ENCODE measurements around the gene DNAJB9. TPM values are rescaled to one million over a fixed set of nuclear protein-coding genes. Genes with fewer than 3 reads are reported as not detected.
A peak's percentile ranks its signal among the peaks of the same experiment; 100 is the strongest.
"Not testable (repeated sequence)": the region's sequence is repeated elsewhere in the genome, so short reads cannot be mapped to it uniquely, and the experiment has no call there.

The DNAJB9 gene
- total and polyA plus RNA-seq, 9 of the 15 experiments (the other 6 are each of a cell fraction or from before 2014, with no cell fraction given) = 4.3 to 34.2 (median 9.6) TPM

DNA sequence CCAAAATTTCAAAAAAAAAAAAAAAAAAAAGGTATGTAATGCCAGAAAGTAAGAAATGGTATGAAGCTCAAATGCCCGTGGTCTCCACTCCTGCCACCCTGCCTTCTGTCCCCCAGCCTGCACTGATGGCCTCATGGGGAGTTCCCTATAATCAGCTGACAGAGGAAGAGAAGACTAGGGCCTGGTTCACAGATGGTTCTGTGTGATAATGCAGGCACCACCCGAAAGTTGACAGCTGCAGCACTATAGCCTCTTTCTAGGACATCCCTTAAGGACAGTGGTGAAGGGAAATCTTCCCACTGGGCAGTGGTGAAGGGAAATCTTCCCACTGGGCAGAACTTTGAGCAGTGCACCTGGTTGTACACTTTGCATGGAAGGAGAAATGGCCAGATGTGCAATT is 31.4 kb upstream of the DNAJB9 start (continued):
- TF ChIP-seq CBFA2T3 (IDR thresholded peaks at IDR 0.05) = peak; percentile 96

- H3K9me1 ChIP-seq (ENCODE audit: control insufficient read depth, insufficient read depth, low read length); H3K79me2 ChIP-seq (ENCODE audit: control insufficient read depth, insufficient read depth, low read length); BruUV-seq (replicated peaks); H3K9me3 ChIP-seq (replicated peaks; ENCODE audit: control insufficient read depth, insufficient read depth, low read depth, low read length); FAIRE-seq; in situ Hi-C loops (cut with MboI); H4K20me1 ChIP-seq (replicated peaks; ENCODE audit: control insufficient read depth, insufficient read depth, low read length); intact Hi-C loops (cut with micrococcal nuclease); H3K27me3 ChIP-seq (ENCODE audit: control insufficient read depth in 2 of 2, insufficient read depth in 2 of 2, low read length in 2 of 2); CTCF ChIA-PET (ENCODE audit: low intra/inter-chr PET ratio); H3K36me3 ChIP-seq (ENCODE audit: control insufficient read depth, insufficient read depth, low read length); ATAC-seq; H3K9ac ChIP-seq (ENCODE audit: insufficient read depth in 1 of 2, low read depth in 2 of 2, low read length in 2 of 2); H3K4me3 ChIP-seq; DNase-seq (ENCODE audit: extremely low read depth in 1 of 4, low spot score in 3 of 4); TF ChIP-seq ETV6 (CRISPR knock-in tag; IDR thresholded peaks at IDR 0.05; ENCODE audit: borderline replicate concordance); TEAD4 (IDR thresholded peaks at IDR 0.05; ENCODE audit: low read length): not testable (repeated sequence)
- peak overlapping the region; percentile 60 for H3K4me2 ChIP-seq (ENCODE audit: insufficient read depth, low read length)
- peak overlapping the region; percentile 8; the same call in 1 of the 3 replicates for H3K27ac ChIP-seq (ENCODE audit: extremely low read depth, low read depth, low read length)
- H2AFZ ChIP-seq (ENCODE audit: low read depth, low read length) = peak overlapping the region; percentile 42; the same call in 1 of the 2 replicates
- POLR2A ChIA-PET = interaction anchor here (0.6 to 2.1 kb wide), 3 partner anchors 12 to 53 kb away, joined by 3 to 9 read pairs (median 3); partner anchors contain the start of gene PNPLA8
- H3K4me1 ChIP-seq (replicated peaks in 1 of 2; ENCODE audit: control insufficient read depth in 2 of 2, insufficient read depth in 2 of 2, low read length in 2 of 2) = peaks cover 9 to 36% of the 10 kb centered on the region in 2 experiments
- 38% methylated on average over 4 of the region's 4 CpGs for WGBS (ENCODE audit: insufficient coverage, low coverage, missing lambda C conversion rate)
- TF ChIP-seq MTA3 (IDR thresholded peaks at IDR 0.05; ENCODE audit: borderline replicate concordance) (0 out of 2 replicates have a peak, but pooled peaks have one; percentile 4), ETV6 (IDR thresholded peaks at IDR 0.05; ENCODE audit: borderline replicate concordance in 1 of 2, low read depth in 2 of 2, low read length in 1 of 2) (0 out of 4 replicates have a peak, but pooled peaks of 1 of the 2 experiments have one; percentile 0), EHMT2 (IDR thresholded peaks at IDR 0.05) (peak; percentile 4; the same call in 1 of the 2 replicates), BACH1 (tag; IDR thresholded peaks at IDR 0.05) (0 out of 2 replicates have a peak, but pooled peaks have one; percentile 16), TEAD4 (CRISPR knock-in tag; IDR thresholded peaks at IDR 0.05; ENCODE audit: borderline replicate concordance) (0 out of 2 replicates have a peak, but pooled peaks have one; percentile 21)
Measured at GRCh38 chr7:108538685-108539084, 31.0 kb upstream of the DNAJB9 start.

Measured in K562 (cell line).